SK-N-SH (cell line): ENCODE data around the gene GNA15. TPM values are rescaled to one million over a fixed set of nuclear protein-coding genes. Genes with fewer than 3 reads are reported as not detected.

Experiments used
- CTCF ChIA-PET: fragments of 300-600, 350-600 bp; formaldehyde crosslinking; extraction: SDS; loops from one replicate; lab custom pipeline; 2021; lab: Yijun Ruan, JAX
- POLR2A ChIA-PET: fragments of 350-600 bp; sonication (Branson Sonifier 250); formaldehyde crosslinking; extraction: SDS; loops from one replicate; lab custom pipeline; 2020; ENCODE audit warnings: antibody characterized with exemption, inconsistent platforms; lab: Yijun Ruan, JAX
- DNase-seq: peaks from one replicate; pipeline ENCODE4 v3.0.0; 2012
- H2AFZ ChIP-seq: fragments of 200-600 bp; sonication (generic); 2 replicates; pipeline ENCODE4 v1.8.1; 2016; ENCODE audit warnings: antibody characterized with exemption, mild to moderate bottlenecking, low read depth
- H3F3A ChIP-seq: fragments of 200-600 bp; sonication (generic); replicated peaks from 2 replicates; pipeline ENCODE3; 2016; ENCODE audit warnings: antibody characterized with exemption, mild to moderate bottlenecking; ENCODE audit not compliant: insufficient read depth
- H3K27ac ChIP-seq, 2 experiments: fragments of 200-500 bp in 1 of 2; fragments of 200-600 bp in 1 of 2; sonication (Bioruptor generic) in 1 of 2; sonication (generic), shearing (Covaris generic) in 1 of 2; 2 replicates each; pipeline versions ENCODE4 v1.5.1 to v1.6.1; 2014 to 2016; ENCODE audit warnings: low read depth in 2 of 2, inconsistent platforms in 1 of 2, low read length in 1 of 2, mild to moderate bottlenecking in 1 of 2, mixed read lengths in 1 of 2
- H3K27me3 ChIP-seq: fragments of 200-600 bp; sonication (generic), shearing (Covaris generic); 2 replicates; pipeline ENCODE4 v1.6.1; 2016; ENCODE audit warnings: mixed run types; ENCODE audit not compliant: insufficient read depth
- H3K36me3 ChIP-seq, 2 experiments: fragments of 200-500 bp in 1 of 2; fragments of 200-600 bp in 1 of 2; sonication (Bioruptor generic) in 1 of 2; sonication (generic) in 1 of 2; replicated peaks in 1 of 2; 2 replicates each; pipeline versions ENCODE3 to v1.5.1; 2014 to 2016; ENCODE audit warnings: low read length in 1 of 2, mild to moderate bottlenecking in 1 of 2; ENCODE audit not compliant: insufficient read depth in 2 of 2, control insufficient read depth in 1 of 2
- H3K4me1 ChIP-seq, 2 experiments: fragments of 200-500 bp in 1 of 2; fragments of 200-600 bp in 1 of 2; sonication (Bioruptor generic) in 1 of 2; sonication (generic), shearing (Covaris generic) in 1 of 2; 2 replicates each; pipeline versions ENCODE4 v1.5.1 to v1.6.1; 2014 to 2016; ENCODE audit warnings: low read depth in 1 of 2, low read length in 1 of 2, mixed run types in 1 of 2; ENCODE audit not compliant: insufficient read depth in 2 of 2, control insufficient read depth in 1 of 2
- H3K4me2 ChIP-seq: fragments of 200-600 bp; sonication (generic), shearing (Covaris generic); 2 replicates; pipeline ENCODE4 v1.6.1; 2017; ENCODE audit warnings: mixed run types
- H3K4me3 ChIP-seq, 2 experiments: fragments of 200-500 bp in 1 of 2; fragments of 200-600 bp in 1 of 2; sonication (Bioruptor generic) in 1 of 2; sonication (generic), shearing (Covaris generic) in 1 of 2; 2 replicates each; pipeline versions ENCODE4 v1.5.1 to v1.8.1; 2014 to 2016; ENCODE audit warnings: low read depth in 2 of 2, inconsistent platforms in 1 of 2, low read length in 1 of 2, mild to moderate bottlenecking in 1 of 2, mixed read lengths in 1 of 2, moderate library complexity in 1 of 2
- H3K79me2 ChIP-seq: fragments of 200-600 bp; sonication (generic); 2 replicates; pipeline ENCODE4 v1.8.1; 2017; ENCODE audit warnings: mild to moderate bottlenecking; ENCODE audit not compliant: insufficient read depth
- H3K9ac ChIP-seq: fragments of 200-600 bp; sonication (generic); 2 replicates; pipeline ENCODE4 v1.6.1; 2017; ENCODE audit warnings: mixed run types
- H3K9me2 ChIP-seq: fragments of 200-600 bp; sonication (generic); 2 replicates; pipeline ENCODE4 v1.6.1; 2017; ENCODE audit warnings: mixed run types
- H3K9me3 ChIP-seq: fragments of 200-600 bp; sonication (generic); 2 replicates; pipeline ENCODE4 v1.6.1; 2017; ENCODE audit warnings: mixed run types, mild to moderate bottlenecking, moderate library complexity
- H4K20me1 ChIP-seq: fragments of 200-600 bp; sonication (generic); 2 replicates; pipeline ENCODE4 v1.6.1; 2017; ENCODE audit warnings: mild to moderate bottlenecking, mixed run types; ENCODE audit not compliant: insufficient read depth
- EP300 ChIP-seq, 2 experiments: IDR thresholded peaks; 2 replicates each; pipeline versions ENCODE4 v1.4.0 to v1.6.1; 2012; ENCODE audit warnings: borderline replicate concordance in 1 of 2, low read depth in 1 of 2, low read length in 1 of 2
- FOSL2 ChIP-seq: IDR thresholded peaks from 2 replicates; pipeline ENCODE4 v1.4.0; 2012; ENCODE audit warnings: low read depth, mild to moderate bottlenecking, moderate library complexity, borderline replicate concordance
- FOXJ3 ChIP-seq: sonication (generic); formaldehyde crosslinking; IDR thresholded peaks from 2 replicates; pipeline ENCODE4 v1.5.1; 2020; ENCODE audit warnings: mild to moderate bottlenecking, missing genetic modification reagents
- GABPA ChIP-seq: IDR thresholded peaks from 2 replicates; pipeline ENCODE4 v1.4.0; 2012; ENCODE audit warnings: low read depth, mild to moderate bottlenecking
- GATA2 ChIP-seq: sonication (generic); formaldehyde crosslinking; IDR thresholded peaks from 2 replicates; pipeline ENCODE4 v1.5.0; 2020; ENCODE audit warnings: mild to moderate bottlenecking, missing genetic modification reagents
- JUND ChIP-seq: IDR thresholded peaks from 2 replicates; pipeline ENCODE4 v1.4.0; 2012
- MAX ChIP-seq: IDR thresholded peaks from 2 replicates; pipeline ENCODE4 v1.4.0; 2012; ENCODE audit warnings: low read depth
- NFIC ChIP-seq: IDR thresholded peaks from 2 replicates; pipeline ENCODE4 v1.4.0; 2012; ENCODE audit warnings: borderline replicate concordance
- RAD21 ChIP-seq: IDR thresholded peaks from 2 replicates; pipeline ENCODE4 v1.6.1; 2012; ENCODE audit warnings: mild to moderate bottlenecking, low read length
- REST ChIP-seq: IDR thresholded peaks from 2 replicates; pipeline ENCODE4 v1.6.1; 2012; ENCODE audit warnings: mild to moderate bottlenecking, low read depth, low read length, moderate library complexity
- SMC3 ChIP-seq: IDR thresholded peaks from 2 replicates; pipeline ENCODE4 v1.6.1; 2012; ENCODE audit warnings: low read depth, low read length, improper control_type of control experiment
- TEAD4 ChIP-seq: IDR thresholded peaks from 2 replicates; pipeline ENCODE4 v1.4.0; 2012; ENCODE audit warnings: mild to moderate bottlenecking, borderline replicate concordance; ENCODE audit not compliant: insufficient read depth
- ZBTB33 ChIP-seq: IDR thresholded peaks from 2 replicates; pipeline ENCODE4 v1.4.0; 2012; ENCODE audit warnings: low read depth, borderline replicate concordance
- WGBS: methylation state at CpG from one replicate; pipeline ENCODE4 v1.1.6; 2017; ENCODE audit warnings: low lambda C conversion rate; 5-methylcytosine and 5-hydroxymethylcytosine counted together
- polyA plus RNA-seq, 3 experiments: library from polyadenylated mRNA; depleted of rRNA; stranded (reverse); fragments of >200 nt; gene quantifications; 2 replicates each; pipeline ENCODE4 v1.2.3, GENCODE V29; 2012

The GNA15 gene
- polyA plus RNA-seq, 1 of the 3 experiments (the other 2 are of a cell fraction), result 0.05 TPM

GRCh38 chr19:3094601-3095440, 41.0 kb upstream of the GNA15 start:
- Histone ChIP-seq H3K9me3 (no peaks in the 10 kb centered on the region), H4K20me1 (peaks cover 52% of the 10 kb centered on the region), H3K36me3 (no peaks in the 10 kb centered on the region), H3K27me3 (no peaks in the 10 kb centered on the region), H3K4me1 (peaks cover 0 to 22% of the 10 kb centered on the region in 2 experiments; a peak in 1 of 4 replicates), H3K9me2 (no peaks in the 10 kb centered on the region), H3F3A (no peaks in the 10 kb centered on the region), H3K4me3 (peak overlapping the region; percentile 80 to 88), H3K9ac (peak overlapping the region; percentile 87), H2AFZ (no peak overlapping the region), H3K79me2 (peaks cover 54% of the 10 kb centered on the region), H3K4me2 (peak overlapping the region; percentile 100), H3K27ac (no peak overlapping the region; a peak in 2 of 4 replicates)
- 2% methylated on average over 16 of the region's 57 CpGs for WGBS
- ChIA-PET CTCF (interaction anchor here (1.3 to 5.5 kb wide), 4 partner anchors 9 to 132 kb away, joined by 4 to 28 read pairs (median 13); no protein-coding TSS in a partner anchor), POLR2A (no interaction called here)
- no peak for DNase-seq
- TF ChIP-seq GABPA, result no peak
- TF ChIP-seq GATA2 (CRISPR knock-in tag), result no peak
- TF ChIP-seq EP300 (IDR thresholded peaks at IDR 0.05; ENCODE audit: borderline replicate concordance in 1 of 2, low read depth in 1 of 2, low read length in 1 of 2), result no peak
- TF ChIP-seq JUND, result no peak
- TF ChIP-seq TEAD4, result no peak
- no peak for TF ChIP-seq MAX
- no peak for TF ChIP-seq FOXJ3 (CRISPR knock-in tag)
- no peak for TF ChIP-seq RAD21
- TF ChIP-seq FOSL2, result no peak
- TF ChIP-seq SMC3, result no peak
- TF ChIP-seq NFIC, result no peak
- TF ChIP-seq REST, result no peak
- TF ChIP-seq ZBTB33, result no peak
